MM.1S (cell line): ENCODE results near the gene PATJ.

Source experiments
- DNase-seq: peaks from one replicate; pipeline ENCODE4 v3.0.0-alpha.2; 2015
- H2AFZ ChIP-seq: fragments of 300-600 bp; sonication (generic); 2 replicates; pipeline ENCODE4 v1.6.0; 2016; ENCODE audit warnings: antibody characterized with exemption, low read length
- H3F3A ChIP-seq: fragments of 300-600 bp; sonication (generic); 2 replicates; pipeline ENCODE4 v1.6.1; 2016; ENCODE audit warnings: mild to moderate bottlenecking, antibody characterized with exemption, low read length, moderate library complexity, mixed read lengths; ENCODE audit not compliant: insufficient read depth
- H3K27ac ChIP-seq: fragments of 300-600 bp; sonication (generic); 2 replicates; pipeline ENCODE4 v1.5.1; 2016; ENCODE audit warnings: mild to moderate bottlenecking, low read length
- H3K27me3 ChIP-seq: fragments of 300-600 bp; sonication (generic); replicated peaks from 2 replicates; pipeline ENCODE4 v1.6.0; 2016; ENCODE audit warnings: low read length; ENCODE audit not compliant: insufficient read depth
- H3K36me3 ChIP-seq: fragments of 300-600 bp; sonication (generic); replicated peaks from 2 replicates; pipeline ENCODE4 v1.6.1; 2016; ENCODE audit warnings: mild to moderate bottlenecking, low read length, mixed read lengths; ENCODE audit not compliant: insufficient read depth
- H3K4me1 ChIP-seq: fragments of 300-600 bp; sonication (generic); 2 replicates; pipeline ENCODE4 v1.6.1; 2016; ENCODE audit warnings: low read length, mixed read lengths
- H3K4me2 ChIP-seq: fragments of 300-600 bp; sonication (generic); 2 replicates; pipeline ENCODE4 v1.6.0; 2016; ENCODE audit warnings: low read depth, low read length
- H3K4me3 ChIP-seq: fragments of 300-600 bp; sonication (generic); 2 replicates; pipeline ENCODE4 v1.5.1; 2016; ENCODE audit warnings: low read length, mixed read lengths
- H3K79me2 ChIP-seq: fragments of 300-600 bp; sonication (generic); 2 replicates; pipeline ENCODE4 v1.6.1; 2016; ENCODE audit warnings: mixed run types, low read length, mixed read lengths
- H3K9ac ChIP-seq: fragments of 300-600 bp; sonication (generic); 2 replicates; pipeline ENCODE4 v1.6.1; 2016; ENCODE audit warnings: low read length, mixed read lengths
- H3K9me2 ChIP-seq: fragments of 300-600 bp; sonication (generic); replicated peaks from 2 replicates; pipeline ENCODE4 v1.6.1; 2016; ENCODE audit warnings: mild to moderate bottlenecking, low read length, mixed read lengths; ENCODE audit not compliant: insufficient read depth
- H3K9me3 ChIP-seq: fragments of 300-600 bp; sonication (generic); replicated peaks from 2 replicates; pipeline ENCODE4 v1.6.1; 2016; ENCODE audit warnings: mild to moderate bottlenecking, low read length, mixed read lengths; ENCODE audit not compliant: insufficient read depth
- H4K20me1 ChIP-seq: fragments of 300-600 bp; sonication (generic); 2 replicates; pipeline ENCODE4 v1.6.1; 2016; ENCODE audit warnings: mild to moderate bottlenecking, low read length, moderate library complexity, mixed read lengths; ENCODE audit not compliant: insufficient read depth
- EZH2 ChIP-seq: fragments of 300-600 bp; sonication (generic); optimal IDR thresholded peaks from 2 replicates; pipeline ENCODE3; 2017; ENCODE audit warnings: low read depth, mild to moderate bottlenecking, antibody characterized with exemption, low read length, mixed read lengths
- EZH2phosphoT487 ChIP-seq: fragments of 300-600 bp; sonication (generic); IDR thresholded peaks from 2 replicates; pipeline ENCODE4 v1.6.1; 2018; ENCODE audit warnings: antibody characterized with exemption, low read length
- TF ChIP-seq, protein P1 (sequence below): fragments of 300-600 bp; sonication (generic); IDR thresholded peaks from 2 replicates; pipeline ENCODE4 v1.5.1; 2016; ENCODE audit warnings: antibody characterized with exemption, low read length, mixed read lengths

PATJ gene

DNA sequence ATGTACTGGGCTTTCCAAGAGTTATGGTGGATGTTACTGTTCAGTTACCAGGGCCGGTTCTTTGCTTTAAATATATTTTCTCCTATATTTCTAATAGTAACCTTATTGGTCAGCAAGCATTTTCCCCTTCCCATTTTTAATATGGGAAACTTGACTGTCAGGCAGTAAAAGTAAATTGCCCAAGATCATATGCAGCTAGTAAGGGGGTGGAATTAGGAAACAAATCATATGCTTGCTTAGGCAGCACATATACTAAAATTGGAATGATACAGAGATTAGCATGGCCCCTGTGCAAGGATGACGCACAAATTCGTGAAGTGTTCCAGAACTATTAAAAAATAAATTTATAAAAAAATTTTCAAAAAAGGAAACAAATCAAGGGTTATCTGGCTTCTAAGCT lies 73.9 kb downstream of the PATJ start:
- H3K36me3 ChIP-seq = no peaks in the 10 kb centered on the region
- no peaks in the 10 kb centered on the region for H3K9me2 ChIP-seq
- TF ChIP-seq, protein P1, sequence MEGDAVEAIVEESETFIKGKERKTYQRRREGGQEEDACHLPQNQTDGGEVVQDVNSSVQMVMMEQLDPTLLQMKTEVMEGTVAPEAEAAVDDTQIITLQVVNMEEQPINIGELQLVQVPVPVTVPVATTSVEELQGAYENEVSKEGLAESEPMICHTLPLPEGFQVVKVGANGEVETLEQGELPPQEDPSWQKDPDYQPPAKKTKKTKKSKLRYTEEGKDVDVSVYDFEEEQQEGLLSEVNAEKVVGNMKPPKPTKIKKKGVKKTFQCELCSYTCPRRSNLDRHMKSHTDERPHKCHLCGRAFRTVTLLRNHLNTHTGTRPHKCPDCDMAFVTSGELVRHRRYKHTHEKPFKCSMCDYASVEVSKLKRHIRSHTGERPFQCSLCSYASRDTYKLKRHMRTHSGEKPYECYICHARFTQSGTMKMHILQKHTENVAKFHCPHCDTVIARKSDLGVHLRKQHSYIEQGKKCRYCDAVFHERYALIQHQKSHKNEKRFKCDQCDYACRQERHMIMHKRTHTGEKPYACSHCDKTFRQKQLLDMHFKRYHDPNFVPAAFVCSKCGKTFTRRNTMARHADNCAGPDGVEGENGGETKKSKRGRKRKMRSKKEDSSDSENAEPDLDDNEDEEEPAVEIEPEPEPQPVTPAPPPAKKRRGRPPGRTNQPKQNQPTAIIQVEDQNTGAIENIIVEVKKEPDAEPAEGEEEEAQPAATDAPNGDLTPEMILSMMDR = no peak
- H3K9ac ChIP-seq = no peak overlapping the region
- no peaks in the 10 kb centered on the region for H3K9me3 ChIP-seq
- no peak overlapping the region for H3K4me3 ChIP-seq
- no peaks in the 10 kb centered on the region for H3F3A ChIP-seq
- H4K20me1 ChIP-seq = no peaks in the 10 kb centered on the region
- H3K4me2 ChIP-seq = no peak overlapping the region
- DNase-seq = no peak
- no peaks in the 10 kb centered on the region for H3K4me1 ChIP-seq
- H3K27me3 ChIP-seq = no peaks in the 10 kb centered on the region
- H3K27ac ChIP-seq = no peak overlapping the region
- no peaks in the 10 kb centered on the region for H3K79me2 ChIP-seq
- no peak overlapping the region for H2AFZ ChIP-seq

DNA sequence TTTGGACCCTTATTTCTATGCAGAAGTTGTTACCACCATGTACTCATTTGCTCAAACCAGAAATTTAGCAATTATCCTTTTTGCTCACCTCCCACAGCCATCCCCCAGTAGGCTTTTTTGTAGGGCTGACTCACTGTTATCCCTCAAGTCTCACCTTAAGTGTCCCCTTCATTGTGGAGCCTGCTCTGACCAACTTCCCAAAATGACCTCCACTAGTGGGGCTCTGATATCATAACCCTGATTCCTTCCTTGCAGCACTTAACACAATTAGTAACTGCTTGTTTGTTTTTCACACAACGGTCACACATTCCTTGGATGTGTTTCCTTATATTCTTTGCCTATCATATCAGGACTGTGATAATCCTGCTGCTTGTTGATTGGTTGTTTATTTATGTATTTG lies 76.7 kb downstream of the PATJ start:
- no peak for DNase-seq
- no peaks in the 10 kb centered on the region for H3K79me2 ChIP-seq
- no peak overlapping the region for H3K27ac ChIP-seq
- no peaks in the 10 kb centered on the region for H3K9me3 ChIP-seq
- TF ChIP-seq EZH2 = no peak
- TF ChIP-seq EZH2phosphoT487 = no peak
- TF ChIP-seq, protein P1 = no peak
- H3K9ac ChIP-seq = no peak overlapping the region
- no peak overlapping the region for H3K4me3 ChIP-seq
- no peaks in the 10 kb centered on the region for H3K9me2 ChIP-seq
- H3K27me3 ChIP-seq = no peaks in the 10 kb centered on the region
- H3K36me3 ChIP-seq = no peaks in the 10 kb centered on the region
- no peaks in the 10 kb centered on the region for H4K20me1 ChIP-seq
- H3F3A ChIP-seq = no peaks in the 10 kb centered on the region
- no peak overlapping the region for H3K4me2 ChIP-seq
- no peaks in the 10 kb centered on the region for H3K4me1 ChIP-seq
- H2AFZ ChIP-seq = no peak overlapping the region

DNA sequence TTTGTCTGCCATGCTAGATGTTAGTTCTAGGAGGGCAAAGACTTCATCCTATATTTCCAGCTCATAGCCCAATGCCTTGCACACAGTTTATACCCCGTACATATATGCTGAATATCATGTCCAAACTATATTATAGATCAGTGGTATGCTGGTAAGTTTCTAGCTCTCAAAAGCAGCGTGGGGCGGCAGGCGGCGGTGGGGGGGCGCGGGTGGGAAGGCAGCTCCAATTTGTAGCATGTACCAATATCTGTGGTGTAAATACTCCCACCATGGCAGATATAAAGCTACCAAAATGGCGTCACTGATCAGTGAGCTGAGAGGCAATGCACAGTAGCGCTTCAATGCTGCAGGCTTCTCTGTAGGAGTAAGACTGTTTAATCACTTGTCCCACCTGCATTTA lies 77.1 kb downstream of the PATJ start:
- TF ChIP-seq EZH2 (no peak), EZH2phosphoT487 (no peak)
- TF ChIP-seq, protein P1 = no peak
- Histone ChIP-seq H3F3A (no peaks in the 10 kb centered on the region), H4K20me1 (no peaks in the 10 kb centered on the region), H3K9me2 (no peaks in the 10 kb centered on the region), H3K4me2 (no peak overlapping the region), H3K27me3 (no peaks in the 10 kb centered on the region), H2AFZ (no peak overlapping the region), H3K36me3 (no peaks in the 10 kb centered on the region), H3K27ac (no peak overlapping the region), H3K79me2 (no peaks in the 10 kb centered on the region), H3K9ac (no peak overlapping the region), H3K9me3 (no peaks in the 10 kb centered on the region), H3K4me1 (no peaks in the 10 kb centered on the region), H3K4me3 (no peak overlapping the region)
- no peak for DNase-seq

GRCh38 chr1:61825393-61825792 lies 83.1 kb downstream of the PATJ start:
- H3K27ac ChIP-seq = no peak overlapping the region
- DNase-seq = no peak
- no peaks in the 10 kb centered on the region for H3K79me2 ChIP-seq
- TF ChIP-seq EZH2 (no peak), EZH2phosphoT487 (no peak)
- TF ChIP-seq, protein P1 = no peak
- no peak overlapping the region for H3K4me2 ChIP-seq
- no peak overlapping the region for H3K9ac ChIP-seq
- no peaks in the 10 kb centered on the region for H4K20me1 ChIP-seq
- H3K4me3 ChIP-seq = no peak overlapping the region
- no peaks in the 10 kb centered on the region for H3K36me3 ChIP-seq
- H2AFZ ChIP-seq = no peak overlapping the region
- no peaks in the 10 kb centered on the region for H3F3A ChIP-seq
- no peaks in the 10 kb centered on the region for H3K9me3 ChIP-seq
- no peaks in the 10 kb centered on the region for H3K9me2 ChIP-seq
- no peaks in the 10 kb centered on the region for H3K27me3 ChIP-seq
- H3K4me1 ChIP-seq = no peaks in the 10 kb centered on the region
